HepG2 (cell line): Measurements from ENCODE around the gene PNLDC1. TPM values are rescaled to one million over a fixed set of nuclear protein-coding genes. Genes with fewer than 3 reads are reported as not detected.

Experiments
- ARNTL ChIP-seq: sonication (generic); formaldehyde crosslinking; IDR thresholded peaks from 2 replicates; pipeline ENCODE4 v1.4.0; 2020; ENCODE audit warnings: mild to moderate bottlenecking, missing genetic modification reagents
- HNF1B ChIP-seq: sonication (generic); formaldehyde crosslinking; IDR thresholded peaks from 2 replicates; pipeline ENCODE4 v1.5.1; 2020; ENCODE audit warnings: mild to moderate bottlenecking, moderate library complexity, missing genetic modification reagents
- PAXIP1 ChIP-seq: sonication (generic); formaldehyde crosslinking; conservative IDR thresholded peaks from 2 replicates; pipeline ENCODE4 v1.4.0; 2020; ENCODE audit warnings: mild to moderate bottlenecking, missing genetic modification reagents, moderate library complexity
- ZNF552 ChIP-seq: sonication (generic); formaldehyde crosslinking; IDR thresholded peaks from 2 replicates; pipeline ENCODE4 v1.9.0; 2022; ENCODE audit warnings: missing genetic modification reagents, mild to moderate bottlenecking, borderline replicate concordance
- polyA plus RNA-seq, 8 experiments: library from polyadenylated mRNA; depleted of rRNA in 3 of 8; stranded (reverse) in 7 of 8; unstranded in 1 of 8; fragments of >200 nt; fragmentation: Illumina TruSeq in 4 of 8; extraction: Trizol in 4 of 8; gene quantifications; 2 replicates each; pipeline versions ENCODE4 v1.2.1 to v1.2.3, GENCODE V29; 2011 to 2016; ENCODE audit warnings: low read depth in 4 of 8, missing spikeins in 1 of 8, mixed read lengths in 1 of 8; ENCODE audit not compliant: insufficient read depth in 1 of 8
- total RNA-seq, 5 experiments: library from RNA; depleted of rRNA; stranded (reverse); fragments of >200 nt; fragmentation: Illumina TruSeq; extraction: Trizol; gene quantifications; 2 replicates each; pipeline ENCODE4 v1.2.3, GENCODE V29; 2016; ENCODE audit warnings: low read depth in 1 of 5
- TF ChIP-seq, protein P1 (sequence below): IDR thresholded peaks from 2 replicates; pipeline ENCODE4 v1.6.1; 2016; ENCODE audit warnings: missing compliant biosample characterization, missing genetic modification reagents, borderline replicate concordance

PNLDC1 gene
- total and polyA plus RNA-seq, 2 of the 13 experiments (the other 11 are each of a cell fraction or from before 2014, with no cell fraction given) = not detected

- 0 out of 2 replicates have a peak, but pooled peaks have one; percentile 3 for TF ChIP-seq HNF1B (CRISPR knock-in tag)
- TF ChIP-seq PAXIP1 (CRISPR knock-in tag) = no peak
- 0 out of 2 replicates have a peak, but pooled peaks have one; percentile 1 for TF ChIP-seq ZNF552 (CRISPR knock-in tag)
- TF ChIP-seq, protein P1, sequence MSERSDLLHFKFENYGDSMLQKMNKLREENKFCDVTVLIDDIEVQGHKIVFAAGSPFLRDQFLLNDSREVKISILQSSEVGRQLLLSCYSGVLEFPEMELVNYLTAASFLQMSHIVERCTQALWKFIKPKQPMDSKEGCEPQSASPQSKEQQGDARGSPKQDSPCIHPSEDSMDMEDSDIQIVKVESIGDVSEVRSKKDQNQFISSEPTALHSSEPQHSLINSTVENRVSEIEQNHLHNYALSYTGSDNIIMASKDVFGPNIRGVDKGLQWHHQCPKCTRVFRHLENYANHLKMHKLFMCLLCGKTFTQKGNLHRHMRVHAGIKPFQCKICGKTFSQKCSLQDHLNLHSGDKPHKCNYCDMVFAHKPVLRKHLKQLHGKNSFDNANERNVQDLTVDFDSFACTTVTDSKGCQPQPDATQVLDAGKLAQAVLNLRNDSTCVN = 0 out of 2 replicates have a peak, but pooled peaks have one; percentile 8
- 0 out of 2 replicates have a peak, but pooled peaks have one; percentile 6 for TF ChIP-seq ARNTL (CRISPR knock-in tag)
Measured at GRCh38 chr6:159788276-159788675, 11.8 kb upstream of the PNLDC1 start (continued).
